ENCODE data around the gene TRIP11. TPM values are rescaled to one million over a fixed set of nuclear protein-coding genes. Genes with fewer than 3 reads are reported as not detected.
A peak's percentile ranks its signal among the peaks of the same experiment; 100 is the strongest.

Gene TRIP11
- polyA plus RNA-seq, 5 donors = 18.5 to 38.9 (median 33.1) TPM

- no peak for DNase-seq
Measured at GRCh38 chr14:92012121-92012748, 27.6 kb downstream of the TRIP11 start.

DNA sequence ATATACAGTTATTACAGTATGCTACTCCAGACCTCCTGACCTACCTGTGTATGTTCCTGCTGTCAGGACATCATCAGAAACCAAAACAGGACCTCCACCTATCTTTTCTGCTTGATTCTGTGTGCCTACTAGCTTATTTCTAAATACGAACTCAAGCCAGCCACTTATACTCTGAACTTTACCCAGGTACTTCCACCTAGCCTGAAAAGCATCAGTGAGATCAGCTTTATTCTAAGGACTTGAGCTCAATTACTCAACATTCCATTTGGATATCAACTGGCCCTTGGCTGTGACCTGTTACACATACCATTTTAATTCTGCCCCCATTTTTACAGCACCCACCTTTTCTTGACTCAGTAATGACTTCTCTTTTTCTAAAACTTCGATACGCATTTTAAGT is 29.2 kb downstream of the TRIP11 start:
- DNase-seq = no peak

GRCh38 chr14:92009604-92010003 is 30.3 kb downstream of the TRIP11 start:
- DNase-seq = no peak

DNA sequence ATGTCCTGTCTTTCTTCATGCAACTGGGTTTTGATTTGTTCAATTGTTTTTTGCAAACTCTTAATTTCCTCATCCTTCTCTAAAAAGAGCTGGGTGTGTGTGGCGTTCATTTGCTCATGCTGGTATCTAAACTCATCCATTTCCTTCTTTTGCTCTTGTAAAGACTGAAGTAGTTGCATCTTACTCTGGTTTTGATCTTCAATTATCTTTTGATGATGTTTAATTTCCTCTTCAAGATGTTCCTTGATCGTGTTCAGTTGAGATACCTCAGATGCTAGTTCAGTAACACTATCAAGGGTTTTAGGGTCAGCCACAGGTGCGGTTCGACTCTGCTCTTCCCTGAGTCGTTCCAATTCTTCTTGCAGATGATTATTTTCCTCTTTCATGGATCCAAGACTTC is 34.8 kb downstream of the TRIP11 start:
- DNase-seq = no peak

GRCh38 chr14:92004062-92004461 is 35.8 kb downstream of the TRIP11 start:
- DNase-seq = no peak

DNA sequence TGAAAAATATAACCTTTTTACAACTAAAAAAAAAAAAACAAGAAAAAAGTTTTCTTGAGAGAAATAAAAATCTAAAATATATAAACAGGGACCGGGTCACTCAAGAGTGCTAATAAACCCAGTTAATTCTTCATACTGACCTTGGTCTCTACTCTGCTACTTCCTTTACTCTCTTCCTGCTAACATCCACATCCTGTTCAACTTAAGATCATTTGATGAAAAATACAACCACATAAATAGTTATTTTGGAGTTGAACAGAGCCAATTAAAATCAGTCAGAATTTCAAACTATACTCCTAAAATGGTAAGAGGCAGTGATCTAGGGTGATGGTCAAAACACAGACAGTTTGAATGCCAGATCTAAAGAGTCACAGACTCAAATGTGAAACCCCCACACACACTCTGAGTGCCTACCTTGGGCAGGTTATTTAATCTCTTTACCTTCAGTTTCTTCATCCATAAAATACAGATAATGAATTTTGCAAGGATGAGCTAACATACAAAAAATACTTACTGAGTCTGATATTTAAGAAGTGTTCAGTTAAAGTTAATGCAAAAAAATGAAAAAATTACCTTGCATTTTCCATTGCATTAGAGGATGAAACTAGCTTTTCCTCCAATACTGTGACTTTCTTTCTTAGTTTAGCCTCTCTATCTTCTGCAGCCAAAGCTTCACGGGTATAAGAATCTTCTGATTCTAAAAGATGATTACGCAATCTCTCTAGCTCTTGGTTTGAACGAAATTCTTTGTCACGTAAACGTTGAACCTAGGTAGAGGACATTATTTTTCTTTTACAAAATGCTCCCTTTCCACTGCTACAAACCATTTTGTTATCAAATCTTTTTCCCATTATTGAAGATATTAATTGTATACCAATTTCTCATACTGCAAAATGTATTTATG is 40.9 kb downstream of the TRIP11 start:
- DNase-seq = no peak

DNA sequence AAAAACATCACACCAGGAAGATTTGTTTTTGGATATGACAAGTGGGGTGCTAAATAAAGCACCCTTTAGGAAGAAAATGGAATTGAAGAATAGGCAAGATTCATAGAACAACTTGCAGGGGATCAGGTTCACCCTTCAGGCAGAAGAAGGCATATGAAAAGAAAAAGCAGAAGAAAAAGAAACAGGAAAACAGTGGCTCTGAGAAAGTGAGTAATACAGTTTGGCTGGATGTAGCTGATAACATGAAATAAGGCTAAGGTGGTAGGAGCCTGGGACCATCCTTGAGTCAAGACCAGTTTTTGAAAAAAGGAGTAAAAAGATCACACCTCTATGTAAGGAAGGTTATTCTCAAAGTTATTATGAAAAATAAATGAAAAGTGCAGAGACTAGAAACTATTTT is 42.4 kb downstream of the TRIP11 start:
- no peak for DNase-seq

DNA sequence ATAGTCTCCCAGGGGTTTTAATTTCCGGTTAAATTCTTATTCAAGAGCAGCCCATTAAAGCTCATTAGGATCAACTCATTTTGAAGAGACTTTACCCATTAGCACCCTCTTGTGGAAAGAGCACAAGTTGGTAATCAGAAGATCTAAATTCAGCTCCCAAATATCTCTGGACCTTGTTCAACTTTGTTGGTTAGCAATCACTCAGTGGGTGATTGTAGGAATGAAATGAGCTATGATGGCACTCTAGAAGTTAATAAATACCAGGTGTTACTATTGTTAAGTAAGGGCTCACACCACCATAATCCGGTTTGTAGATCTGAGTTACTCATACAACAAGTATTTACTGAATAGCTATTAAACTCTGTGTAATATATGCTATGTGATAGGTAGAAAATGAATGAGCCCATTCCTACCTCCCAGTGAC is 42.9 kb downstream of the TRIP11 start:
- peak; percentile 42 to 63 for DNase-seq

DNA sequence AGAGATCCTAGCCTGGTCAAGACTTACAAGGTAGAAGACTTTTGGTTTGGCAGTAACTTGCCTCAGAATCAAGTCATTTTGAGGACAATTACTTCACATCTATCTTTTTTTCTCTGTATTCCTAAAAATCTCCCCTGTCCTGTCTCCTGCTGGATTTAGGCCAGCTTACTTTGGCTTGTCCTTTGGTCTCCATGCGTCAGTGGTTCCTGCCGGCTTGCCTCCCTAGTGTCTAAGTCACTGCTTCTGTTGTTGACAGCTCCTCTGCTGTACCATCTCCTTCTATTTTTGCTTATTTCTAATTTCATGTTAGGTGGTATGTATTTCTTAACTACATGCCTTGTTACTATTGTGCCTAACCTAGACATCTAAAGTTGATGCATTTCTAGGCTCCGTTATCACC is 52.7 kb downstream of the TRIP11 start:
- no peak for DNase-seq

GRCh38 chr14:91985521-91986255 is 54.2 kb downstream of the TRIP11 start:
- DNase-seq = no peak

DNA sequence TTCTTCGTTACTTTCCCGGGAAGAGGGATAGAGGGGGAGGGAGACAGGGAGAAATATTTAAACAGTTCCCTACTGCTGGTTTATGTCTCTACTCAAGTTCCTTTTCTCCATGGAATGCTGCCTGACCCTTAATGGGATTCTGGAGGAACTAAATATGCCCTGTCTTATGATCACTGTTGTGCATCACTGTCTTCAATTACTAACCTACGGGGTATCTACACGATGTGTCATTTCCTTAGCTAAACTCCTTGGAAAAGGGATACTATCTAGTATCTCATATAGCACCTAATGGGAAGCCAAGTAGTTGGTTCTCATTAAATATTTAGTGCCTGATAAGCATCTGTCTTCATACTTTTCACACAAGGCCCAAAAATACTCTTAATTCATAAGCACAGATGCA is 54.9 kb downstream of the TRIP11 start:
- DNase-seq = no peak

DNA sequence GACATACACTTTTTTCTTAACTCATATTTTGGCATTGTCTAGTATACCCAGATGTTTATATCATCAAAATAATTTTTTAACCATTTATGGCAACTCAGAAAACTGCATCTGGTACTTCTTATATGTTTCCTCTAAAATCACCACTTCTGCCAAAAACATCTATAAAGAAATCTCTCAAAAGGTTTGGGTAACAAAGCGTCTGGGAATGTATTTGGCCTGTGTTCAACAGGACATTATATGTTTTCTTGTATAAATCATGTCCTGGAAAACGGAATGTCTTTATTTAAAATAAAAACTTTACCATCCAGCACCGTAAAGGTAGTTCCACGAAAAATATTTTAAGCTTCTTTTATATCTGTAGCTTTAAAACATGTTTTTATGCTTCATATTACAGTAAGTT is 56.3 kb downstream of the TRIP11 start:
- no peak for DNase-seq

DNA sequence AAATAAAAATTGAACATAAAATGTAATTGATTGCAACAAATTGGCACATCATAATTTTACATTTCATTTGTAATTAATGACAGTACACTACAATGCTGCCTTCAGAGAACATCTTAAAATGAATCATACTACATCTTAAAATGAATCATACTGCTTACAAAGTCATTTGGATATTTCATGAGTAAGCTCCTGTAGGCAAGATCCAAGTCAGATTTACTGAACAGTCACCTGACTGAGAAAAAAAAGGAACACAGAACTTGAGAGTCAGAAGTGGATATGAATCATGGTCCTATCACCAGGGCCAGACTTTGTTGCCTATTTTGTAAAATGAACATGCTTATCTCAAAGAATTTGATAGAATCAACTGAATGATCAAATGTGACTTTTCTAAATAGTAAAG is 59.7 kb downstream of the TRIP11 start:
- DNase-seq = no peak

GRCh38 chr14:91977884-91978283 is 62.0 kb downstream of the TRIP11 start:
- no peak for DNase-seq

DNA sequence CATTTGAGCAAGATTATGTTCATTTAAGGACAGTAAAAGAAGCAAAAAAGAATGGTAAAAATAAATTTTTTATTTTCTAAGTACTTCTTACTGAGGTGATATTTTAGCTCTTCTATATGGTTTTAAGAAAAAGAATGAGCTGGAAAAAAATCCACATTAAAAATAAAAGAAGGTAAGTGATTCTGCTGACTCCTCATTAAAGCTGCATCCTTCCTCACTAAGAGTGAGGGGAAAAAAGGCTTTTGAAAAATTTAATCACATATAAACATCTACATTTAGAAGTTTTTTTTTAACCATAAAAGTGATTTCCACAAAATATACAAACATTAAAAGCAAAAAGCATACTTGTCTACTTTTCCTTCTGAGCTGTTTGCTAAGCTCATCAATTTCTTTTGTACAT is 64.1 kb downstream of the TRIP11 start:
- no peak for DNase-seq

DNA sequence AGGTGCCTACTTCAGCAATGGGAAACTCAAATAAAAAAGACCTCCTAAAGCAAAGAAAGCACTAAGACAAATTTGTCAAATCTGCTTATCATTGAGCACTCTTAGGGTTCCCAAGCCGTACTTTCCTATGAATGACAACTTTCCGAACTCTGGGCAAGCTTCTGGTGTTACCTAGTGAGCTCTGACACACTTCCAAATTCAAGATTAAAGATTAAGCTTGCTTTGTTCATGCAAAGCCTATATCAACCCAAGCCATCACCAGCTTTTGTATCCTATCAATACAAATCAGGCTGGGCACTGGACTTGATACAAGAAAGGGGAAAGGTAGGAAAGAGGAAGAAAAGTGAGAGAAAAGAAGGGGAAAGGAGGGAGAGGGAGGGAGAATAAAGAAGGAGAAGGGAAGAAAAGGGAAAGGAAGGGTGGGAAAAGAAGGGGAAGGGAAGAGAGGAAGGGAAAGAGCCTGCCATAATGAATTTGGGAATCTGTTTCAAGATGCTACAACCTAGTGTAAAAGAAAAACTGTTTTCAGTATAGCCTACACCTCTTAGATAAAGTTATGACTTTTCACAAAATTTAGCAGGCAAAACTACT is 68.6 kb downstream of the TRIP11 start:
- no peak for DNase-seq

GRCh38 chr14:91968280-91968679 is 71.6 kb downstream of the TRIP11 start:
- no peak for DNase-seq

GRCh38 chr14:91964724-91965123 is 75.1 kb downstream of the TRIP11 start:
- no peak for DNase-seq

- DNase-seq = no peak
Measured at GRCh38 chr14:91964011-91964410, 75.8 kb downstream of the TRIP11 start.

GRCh38 chr14:91963465-91963864 is 76.4 kb downstream of the TRIP11 start:
- DNase-seq = no peak

DNA sequence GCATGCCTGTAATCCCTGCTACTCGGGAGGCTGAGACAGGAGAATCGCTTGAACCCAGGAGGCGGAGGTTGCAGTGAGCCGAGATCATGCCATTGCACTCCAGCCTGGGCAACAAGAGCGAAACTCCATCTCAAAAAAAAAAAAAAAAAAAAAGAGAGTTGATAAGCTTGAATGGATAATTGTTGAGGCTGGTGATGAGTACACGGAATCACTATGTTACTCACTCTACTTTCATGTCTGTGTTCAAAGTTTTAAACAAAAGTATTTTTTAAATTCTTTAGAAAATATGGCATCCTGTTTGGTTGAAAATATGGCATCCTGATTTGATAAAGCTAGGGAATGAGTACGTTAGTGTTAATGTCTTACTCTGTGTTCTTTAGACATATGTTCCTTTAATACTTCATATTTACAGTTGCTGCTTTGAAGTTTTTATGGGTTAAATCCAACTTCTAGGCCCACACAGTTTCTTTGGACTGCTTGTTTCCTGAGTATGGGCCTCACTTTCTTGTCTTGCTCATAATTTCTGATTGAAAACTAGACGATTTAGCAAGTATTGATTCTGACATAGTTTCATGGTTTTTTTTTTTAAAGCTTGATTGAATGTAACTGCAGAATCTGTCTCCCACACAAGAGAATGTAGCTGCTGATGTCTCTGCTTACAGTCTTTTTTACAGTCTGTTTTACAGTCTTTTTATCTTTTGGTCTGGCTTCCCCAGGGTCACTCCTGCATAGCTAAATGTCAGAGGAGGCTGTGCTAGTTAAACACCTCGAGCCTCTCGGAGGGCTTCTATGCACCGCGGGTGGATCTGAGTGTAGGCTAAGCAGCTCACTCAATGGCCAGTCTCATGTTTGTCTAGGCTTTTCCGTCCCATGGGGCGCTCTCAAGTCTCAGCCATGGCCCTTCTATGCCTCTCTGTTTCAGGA is 78.3 kb downstream of the TRIP11 start:
- DNase-seq = no peak
